MM.1S (cell line): Measurements from ENCODE around the gene GRPR.

ENCODE experiments used
- DNase-seq: peaks from one replicate; pipeline ENCODE4 v3.0.0-alpha.2; 2015
- H2AFZ ChIP-seq: fragments of 300-600 bp; sonication (generic); 2 replicates; pipeline ENCODE4 v1.6.0; 2016; ENCODE audit warnings: antibody characterized with exemption, low read length
- H3F3A ChIP-seq: fragments of 300-600 bp; sonication (generic); 2 replicates; pipeline ENCODE4 v1.6.1; 2016; ENCODE audit warnings: mild to moderate bottlenecking, antibody characterized with exemption, low read length, moderate library complexity, mixed read lengths; ENCODE audit not compliant: insufficient read depth
- H3K27ac ChIP-seq: fragments of 300-600 bp; sonication (generic); 2 replicates; pipeline ENCODE4 v1.5.1; 2016; ENCODE audit warnings: mild to moderate bottlenecking, low read length
- H3K27me3 ChIP-seq: fragments of 300-600 bp; sonication (generic); replicated peaks from 2 replicates; pipeline ENCODE4 v1.6.0; 2016; ENCODE audit warnings: low read length; ENCODE audit not compliant: insufficient read depth
- H3K36me3 ChIP-seq: fragments of 300-600 bp; sonication (generic); replicated peaks from 2 replicates; pipeline ENCODE4 v1.6.1; 2016; ENCODE audit warnings: mild to moderate bottlenecking, low read length, mixed read lengths; ENCODE audit not compliant: insufficient read depth
- H3K4me1 ChIP-seq: fragments of 300-600 bp; sonication (generic); 2 replicates; pipeline ENCODE4 v1.6.1; 2016; ENCODE audit warnings: low read length, mixed read lengths
- H3K4me2 ChIP-seq: fragments of 300-600 bp; sonication (generic); 2 replicates; pipeline ENCODE4 v1.6.0; 2016; ENCODE audit warnings: low read depth, low read length
- H3K4me3 ChIP-seq: fragments of 300-600 bp; sonication (generic); 2 replicates; pipeline ENCODE4 v1.5.1; 2016; ENCODE audit warnings: low read length, mixed read lengths
- H3K79me2 ChIP-seq: fragments of 300-600 bp; sonication (generic); 2 replicates; pipeline ENCODE4 v1.6.1; 2016; ENCODE audit warnings: mixed run types, low read length, mixed read lengths
- H3K9ac ChIP-seq: fragments of 300-600 bp; sonication (generic); 2 replicates; pipeline ENCODE4 v1.6.1; 2016; ENCODE audit warnings: low read length, mixed read lengths
- H3K9me2 ChIP-seq: fragments of 300-600 bp; sonication (generic); replicated peaks from 2 replicates; pipeline ENCODE4 v1.6.1; 2016; ENCODE audit warnings: mild to moderate bottlenecking, low read length, mixed read lengths; ENCODE audit not compliant: insufficient read depth
- H3K9me3 ChIP-seq: fragments of 300-600 bp; sonication (generic); replicated peaks from 2 replicates; pipeline ENCODE4 v1.6.1; 2016; ENCODE audit warnings: mild to moderate bottlenecking, low read length, mixed read lengths; ENCODE audit not compliant: insufficient read depth
- H4K20me1 ChIP-seq: fragments of 300-600 bp; sonication (generic); 2 replicates; pipeline ENCODE4 v1.6.1; 2016; ENCODE audit warnings: mild to moderate bottlenecking, low read length, moderate library complexity, mixed read lengths; ENCODE audit not compliant: insufficient read depth
- CTCF ChIP-seq: fragments of 300-600 bp; sonication (generic); IDR thresholded peaks from 2 replicates; pipeline ENCODE4 v1.5.1; 2016; ENCODE audit warnings: antibody characterized with exemption, low read length, mixed read lengths
- EZH2 ChIP-seq: fragments of 300-600 bp; sonication (generic); optimal IDR thresholded peaks from 2 replicates; pipeline ENCODE3; 2017; ENCODE audit warnings: low read depth, mild to moderate bottlenecking, antibody characterized with exemption, low read length, mixed read lengths
- EZH2phosphoT487 ChIP-seq: fragments of 300-600 bp; sonication (generic); IDR thresholded peaks from 2 replicates; pipeline ENCODE4 v1.6.1; 2018; ENCODE audit warnings: antibody characterized with exemption, low read length

Gene GRPR

GRCh38 chrX:16130707-16131106 lies 7.3 kb downstream of the GRPR start:
- H3K4me3 ChIP-seq: no peak overlapping the region

GRCh38 chrX:16134936-16135335 lies 11.6 kb downstream of the GRPR start:
- Histone ChIP-seq H3K79me2 (no peaks in the 10 kb centered on the region), H3K9ac (no peak overlapping the region), H3K36me3 (no peaks in the 10 kb centered on the region), H4K20me1 (no peaks in the 10 kb centered on the region), H3K9me3 (no peaks in the 10 kb centered on the region), H3F3A (no peaks in the 10 kb centered on the region), H2AFZ (no peak overlapping the region), H3K4me3 (no peak overlapping the region), H3K4me2 (no peak overlapping the region), H3K27me3 (peaks cover 2% of the 10 kb centered on the region; the same call in 1 of the 2 replicates), H3K9me2 (no peaks in the 10 kb centered on the region), H3K27ac (no peak overlapping the region), H3K4me1 (no peaks in the 10 kb centered on the region)
- no peak for DNase-seq
- no peak for TF ChIP-seq EZH2phosphoT487
- no peak for TF ChIP-seq EZH2
- no peak for TF ChIP-seq CTCF

More at GRCh38 chrX:16130707-16131106, 7.3 kb downstream of the GRPR start:
- Histone ChIP-seq H4K20me1 (no peaks in the 10 kb centered on the region), H3K27me3 (peaks cover 32% of the 10 kb centered on the region), H3K4me1 (peaks cover under 1% of the 10 kb centered on the region; the same call in 1 of the 2 replicates), H3K9me3 (no peaks in the 10 kb centered on the region), H3K27ac (no peak overlapping the region), H3K79me2 (no peaks in the 10 kb centered on the region), H2AFZ (no peak overlapping the region), H3K4me2 (no peak overlapping the region), H3K36me3 (no peaks in the 10 kb centered on the region), H3K9me2 (no peaks in the 10 kb centered on the region), H3F3A (peaks cover under 1% of the 10 kb centered on the region; the same call in 1 of the 2 replicates), H3K9ac (no peak overlapping the region)
- no peak for DNase-seq
- TF ChIP-seq EZH2 (no peak), CTCF (no peak), EZH2phosphoT487 (no peak)

GRCh38 chrX:16136080-16136479 lies 12.7 kb downstream of the GRPR start:
- Histone ChIP-seq H3K4me3 (no peak overlapping the region), H3K9ac (no peak overlapping the region), H3K27ac (no peak overlapping the region), H3K9me2 (no peaks in the 10 kb centered on the region), H3K36me3 (no peaks in the 10 kb centered on the region), H3K4me2 (no peak overlapping the region), H3K79me2 (no peaks in the 10 kb centered on the region), H3F3A (no peaks in the 10 kb centered on the region), H3K9me3 (no peaks in the 10 kb centered on the region), H4K20me1 (no peaks in the 10 kb centered on the region), H2AFZ (no peak overlapping the region), H3K27me3 (no peaks in the 10 kb centered on the region), H3K4me1 (no peaks in the 10 kb centered on the region)
- DNase-seq: no peak
- TF ChIP-seq EZH2 (no peak), CTCF (no peak), EZH2phosphoT487 (no peak)
